OCI-LY7 (cell line): ENCODE data around the gene MEF2D. TPM values are rescaled to one million over a fixed set of nuclear protein-coding genes. Genes with fewer than 3 reads are reported as not detected.

Experiments
- BruUV-seq: library from RNA; stranded (reverse); fragments of 400-500 nt; replicated peaks from 2 replicates; lab custom pipeline; 2021; lab: Mats Ljungman, UMichigan
- CTCF ChIA-PET: fragments of 300-600 bp; sonication (Branson Sonifier 250); formaldehyde crosslinking; loops from one replicate; lab custom pipeline; 2022; ENCODE audit warnings: antibody characterized with exemption; ENCODE audit not compliant: unreplicated experiment; lab: Charles Lee
- POLR2A ChIA-PET: fragments of 300-600 bp; sonication (Branson Sonifier 250); formaldehyde crosslinking; loops from one replicate; lab custom pipeline; 2022; ENCODE audit warnings: antibody characterized with exemption; lab: Charles Lee
- DNase-seq: peaks from one replicate; pipeline ENCODE4 v3.0.0-alpha.2; 2015; ENCODE audit warnings: low spot score
- H2AFZ ChIP-seq: fragments of 200-600 bp; sonication (generic), shearing (Covaris generic); 2 replicates; pipeline ENCODE4 v1.6.1; 2014; ENCODE audit warnings: mild to moderate bottlenecking, antibody characterized with exemption, low read length, moderate library complexity
- H3K27ac ChIP-seq: fragments of 200-600 bp; sonication (generic); 2 replicates; pipeline ENCODE4 v1.5.1; 2014; ENCODE audit warnings: mixed run types, low read depth, mild to moderate bottlenecking, moderate library complexity, low read length, inconsistent platforms; ENCODE audit not compliant: poor library complexity, severe bottlenecking
- H3K36me3 ChIP-seq: fragments of 200-600 bp; sonication (generic); 2 replicates; pipeline ENCODE4 v1.6.1; 2014; ENCODE audit warnings: mild to moderate bottlenecking, antibody characterized with exemption, low read length, moderate library complexity, mixed read lengths; ENCODE audit not compliant: insufficient read depth
- H3K4me1 ChIP-seq: fragments of 200-600 bp; sonication (generic); 2 replicates; pipeline ENCODE4 v1.5.1; 2014; ENCODE audit warnings: mild to moderate bottlenecking, low read length; ENCODE audit not compliant: insufficient read depth, poor library complexity, severe bottlenecking
- H3K4me2 ChIP-seq: fragments of 200-600 bp; sonication (generic); 2 replicates; pipeline ENCODE4 v1.6.1; 2014; ENCODE audit warnings: mild to moderate bottlenecking, low read length
- H3K4me3 ChIP-seq: fragments of 200-600 bp; sonication (generic); 2 replicates; pipeline ENCODE4 v1.5.1; 2014; ENCODE audit warnings: mild to moderate bottlenecking, low read depth, low read length; ENCODE audit not compliant: poor library complexity, severe bottlenecking
- H3K79me2 ChIP-seq: fragments of 200-600 bp; sonication (generic); 2 replicates; pipeline ENCODE4 v1.6.1; 2016; ENCODE audit warnings: low read depth, mild to moderate bottlenecking, low read length, moderate library complexity, mixed read lengths; ENCODE audit not compliant: insufficient read depth
- H3K9me2 ChIP-seq: fragments of 200-600 bp; sonication (generic); 2 replicates; pipeline ENCODE4 v1.6.1; 2016; ENCODE audit warnings: mild to moderate bottlenecking, low read length, mixed read lengths; ENCODE audit not compliant: insufficient read depth
- H3K9me3 ChIP-seq: fragments of 200-600 bp; sonication (generic); 2 replicates; pipeline ENCODE4 v1.6.1; 2014; ENCODE audit warnings: mild to moderate bottlenecking, mixed run types, low read length, mixed read lengths
- H4K20me1 ChIP-seq: fragments of 200-600 bp; sonication (generic); 2 replicates; pipeline ENCODE4 v1.6.1; 2014; ENCODE audit warnings: mild to moderate bottlenecking, antibody characterized with exemption, low read length, moderate library complexity, mixed read lengths; ENCODE audit not compliant: insufficient read depth
- CTCF ChIP-seq: fragments of 200-600 bp; sonication (generic); conservative IDR thresholded peaks from 2 replicates; pipeline ENCODE4 v1.5.1; 2014; ENCODE audit warnings: mild to moderate bottlenecking, antibody characterized with exemption, low read length, moderate library complexity, mixed read lengths
- EZH2phosphoT487 ChIP-seq: fragments of 200-600 bp; sonication (generic); IDR thresholded peaks from 2 replicates; pipeline ENCODE4 v1.6.1; 2018; ENCODE audit warnings: low read depth, borderline replicate concordance, mild to moderate bottlenecking, mixed run types, antibody characterized with exemption, low read length, moderate library complexity, mixed read lengths
- intact Hi-C: fragments of 100-400 bp; cut with micrococcal nuclease; formaldehyde crosslinking; loops from one replicate; pipeline ENCODE4 v1.10.0; 2022; ENCODE audit not compliant: unreplicated experiment
- total RNA-seq, 2 experiments: library from RNA; depleted of rRNA in 1 of 2; stranded (reverse); fragments of >200 nt in 1 of 2; shearing (Covaris generic) in 1 of 2; gene quantifications; 2 replicates each; pipeline ENCODE4 v1.2.3, GENCODE V29; 2014 to 2022

Gene MEF2D
- total RNA-seq, 2 experiments from 2014 or later: 42.7 to 92.3 TPM

DNA sequence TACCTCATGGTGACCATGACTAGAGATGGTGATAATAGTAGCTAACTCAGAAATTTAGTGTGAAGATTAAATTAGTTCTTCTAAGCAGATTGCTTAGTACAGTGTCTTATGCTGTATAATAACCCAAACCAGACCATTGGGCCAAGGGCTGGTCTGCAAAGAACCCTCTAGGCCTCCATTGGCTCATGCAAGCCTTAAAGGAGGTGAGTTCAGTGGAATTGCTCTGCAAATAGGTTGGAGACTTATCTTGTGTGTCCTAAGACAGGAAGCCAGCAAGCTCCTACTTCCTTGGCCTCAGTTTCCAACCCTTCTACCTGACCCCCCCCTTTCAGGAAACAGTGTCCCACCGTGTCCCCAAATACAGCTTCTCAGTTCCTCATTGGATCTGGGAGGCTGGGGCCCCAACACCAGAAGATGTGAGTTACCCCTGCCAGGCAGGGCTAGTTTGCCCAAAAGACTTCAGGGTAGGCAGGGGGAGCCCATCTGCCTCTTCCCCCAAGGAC, 1.9 kb upstream of the MEF2D start:
- Histone ChIP-seq H3K36me3 (peaks cover 24% of the 10 kb centered on the region), H4K20me1 (no peaks in the 10 kb centered on the region), H3K27ac (peak overlapping the region; percentile 98), H3K4me2 (peak overlapping the region; percentile 76), H3K9me2 (no peaks in the 10 kb centered on the region), H3K9me3 (no peaks in the 10 kb centered on the region), H3K79me2 (peaks cover 51% of the 10 kb centered on the region), H3K4me1 (peaks cover 65% of the 10 kb centered on the region), H3K4me3 (peak overlapping the region; percentile 98), H2AFZ (no peak overlapping the region; the same call in 1 of the 2 replicates)
- DNase-seq: peak; percentile 42
- BruUV-seq: no TSS peak
- CTCF ChIA-PET: interaction anchor here (0.9 to 2.9 kb wide), 3 partner anchors 11 to 89 kb away, joined by 3 to 27 read pairs (median 3); partner anchors contain the start of gene NAXE
- intact Hi-C loops: loop anchor here (5.0 to 10.0 kb wide), 2 partner anchors 252 to 345 kb away; partner anchors contain the start of gene HDGF
- POLR2A ChIA-PET: interaction anchor here (0.9 to 8.9 kb wide), 6 partner anchors 11 to 45 kb away, joined by 3 to 179 read pairs (median 5); no protein-coding TSS in a partner anchor
- TF ChIP-seq EZH2phosphoT487: no peak
- TF ChIP-seq CTCF: no peak

DNA sequence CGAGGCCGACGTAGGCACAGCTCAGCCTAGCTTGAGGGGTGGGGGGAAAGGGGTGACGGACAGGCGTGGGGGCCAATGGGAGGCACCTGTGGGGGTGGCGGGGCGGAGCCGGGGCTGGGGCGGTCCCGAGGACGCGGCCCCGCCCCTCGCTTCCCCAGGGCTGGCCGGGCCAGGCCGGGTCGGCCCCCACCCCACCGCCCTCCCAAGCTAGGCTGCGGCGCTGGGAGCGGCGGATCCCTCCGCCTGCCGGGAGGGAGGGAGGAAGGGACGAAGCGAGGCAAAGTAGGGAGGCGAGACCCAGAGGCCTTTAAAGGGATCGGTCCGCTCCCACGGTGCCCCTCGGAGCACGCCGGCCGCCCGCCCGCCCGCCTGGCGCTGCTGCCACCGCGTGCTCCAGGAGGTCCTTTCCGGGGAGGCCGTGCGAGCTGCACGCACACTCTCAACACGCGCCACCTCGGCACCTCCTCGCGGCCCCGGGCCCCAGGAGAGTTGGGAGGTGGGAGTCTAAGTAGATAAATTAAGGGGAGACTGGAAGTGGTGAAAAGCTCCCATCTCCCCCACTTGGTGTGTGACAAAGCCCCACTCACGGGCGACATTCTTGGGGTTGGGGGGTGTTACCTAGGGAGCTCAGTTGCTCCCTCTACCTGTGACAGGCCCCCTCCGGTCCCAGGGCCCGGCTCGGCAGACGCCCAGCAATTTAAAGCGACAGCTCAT, 375 bp upstream of the MEF2D start:
- Histone ChIP-seq H3K9me3 (no peaks in the 10 kb centered on the region), H3K4me2 (peak overlapping the region; percentile 76), H3K36me3 (peaks cover 38% of the 10 kb centered on the region), H4K20me1 (no peaks in the 10 kb centered on the region), H3K4me1 (peaks cover 66% of the 10 kb centered on the region), H3K27ac (peak overlapping the region; percentile 98), H3K4me3 (peak overlapping the region; percentile 98), H2AFZ (no peak overlapping the region), H3K79me2 (peaks cover 58% of the 10 kb centered on the region), H3K9me2 (no peaks in the 10 kb centered on the region)
- ChIA-PET CTCF (interaction anchor here (0.5 to 2.9 kb wide), 9 partner anchors 10 to 184 kb away, joined by 3 to 27 read pairs (median 4); no protein-coding TSS in a partner anchor), POLR2A (interaction anchor here (0.5 to 8.9 kb wide), 18 partner anchors 9 to 737 kb away, joined by 3 to 179 read pairs (median 3); partner anchors contain the start of gene TTC24)
- intact Hi-C loops: loop anchor here (1.0 to 10.0 kb wide), 4 partner anchors 9 to 344 kb away; partner anchors contain the start of gene HDGF
- peak; percentile 94 for DNase-seq
- BruUV-seq: TSS peak; percentile 86
- TF ChIP-seq CTCF (peak; percentile 82), EZH2phosphoT487 (no peak)
